ENCODE measurements around the gene GLI1.
A peak's percentile ranks its signal among the peaks of the same experiment; 100 is the strongest.

GLI1 gene

GRCh38 chr12:57485695-57486094 lies 26.1 kb downstream of the GLI1 start:
- no peak for FAIRE-seq
- TF ChIP-seq CTCF (IDR thresholded peaks at IDR 0.05; ENCODE audit: insufficient read depth, missing control alignments), result no peak
- no peak for DNase-seq (ENCODE audit: insufficient read length, low spot score)

- no peak for FAIRE-seq
- no peak for DNase-seq (ENCODE audit: insufficient read length, low spot score)
- TF ChIP-seq CTCF (IDR thresholded peaks at IDR 0.05; ENCODE audit: insufficient read depth, missing control alignments), result no peak
Measured at GRCh38 chr12:57487055-57487596, 27.5 kb downstream of the GLI1 start.

GRCh38 chr12:57487597-57488401 lies 28.2 kb downstream of the GLI1 start, which contains the start of gene MARS1:
MARS1 (plus strand) TSS chr12:57488068; CDS start chr12:57488091, 23 bp downstream.
- FAIRE-seq (no peak), DNase-seq (ENCODE audit: insufficient read length, low spot score) (peak; percentile 63)
- TF ChIP-seq CTCF (IDR thresholded peaks at IDR 0.05; ENCODE audit: insufficient read depth, missing control alignments), result peak; percentile 31

GRCh38 chr12:57488402-57489156 lies 29.0 kb downstream of the GLI1 start:
- TF ChIP-seq CTCF (IDR thresholded peaks at IDR 0.05; ENCODE audit: insufficient read depth, missing control alignments), result no peak
- FAIRE-seq (no peak), DNase-seq (ENCODE audit: insufficient read length, low spot score) (no peak)

GRCh38 chr12:57489157-57489641 lies 29.6 kb downstream of the GLI1 start:
- FAIRE-seq (no peak), DNase-seq (ENCODE audit: insufficient read length, low spot score) (no peak)
- no peak for TF ChIP-seq CTCF (IDR thresholded peaks at IDR 0.05; ENCODE audit: insufficient read depth, missing control alignments)

GRCh38 chr12:57490126-57490525 lies 30.5 kb downstream of the GLI1 start:
- DNase-seq (ENCODE audit: insufficient read length, low spot score), result no peak
- FAIRE-seq, result no peak
- TF ChIP-seq CTCF (IDR thresholded peaks at IDR 0.05; ENCODE audit: insufficient read depth, missing control alignments), result no peak
